ENCODE measurements around the gene COL11A1. TPM values are rescaled to one million over a fixed set of nuclear protein-coding genes. Genes with fewer than 3 reads are reported as not detected.

Gene COL11A1
- polyA plus RNA-seq, 1 of the 3 experiments (the other 2 are of a cell fraction), result 0.13 TPM

- H3K9me3 ChIP-seq, result no peaks in the 10 kb centered on the region
- no peaks in the 10 kb centered on the region for H3K27me3 ChIP-seq (ENCODE audit: insufficient read depth)
- no peaks in the 10 kb centered on the region for H3K36me3 ChIP-seq (replicated peaks in 1 of 2; ENCODE audit: control insufficient read depth in 1 of 2, insufficient read depth in 2 of 2, low read length in 1 of 2)
- no peak overlapping the region for H2AFZ ChIP-seq (ENCODE audit: low read depth)
- H3K79me2 ChIP-seq (ENCODE audit: insufficient read depth), result no peaks in the 10 kb centered on the region
- H3F3A ChIP-seq (replicated peaks; ENCODE audit: insufficient read depth), result peaks cover 16% of the 10 kb centered on the region
- no peaks in the 10 kb centered on the region for H3K9me2 ChIP-seq
- 0 out of 4 replicates have a peak overlapping the region, but pooled peaks of 1 of the 2 experiments have one; percentile 75 for H3K27ac ChIP-seq (ENCODE audit: low read depth in 2 of 2, low read length in 1 of 2)
- no peaks in the 10 kb centered on the region for H4K20me1 ChIP-seq (ENCODE audit: insufficient read depth)
- no peak overlapping the region for H3K9ac ChIP-seq
- H3K4me2 ChIP-seq, result no peak overlapping the region
- 76% methylated on average over 5 of the region's 5 CpGs for WGBS (ENCODE audit: low lambda C conversion rate)
- H3K4me1 ChIP-seq (ENCODE audit: control insufficient read depth in 1 of 2, insufficient read depth in 2 of 2, low read depth in 1 of 2, low read length in 1 of 2), result peaks cover 0 to 17% of the 10 kb centered on the region in 2 experiments; a peak in 3 of 4 replicates
- no peak overlapping the region for H3K4me3 ChIP-seq (ENCODE audit: low read depth in 2 of 2, low read length in 1 of 2)
- POLR2A ChIA-PET, result no interaction called here
- DNase-seq, result no peak
- CTCF ChIA-PET, result interaction anchor here (1.0 kb wide), 1 partner anchor 9 kb away, joined by 4 read pairs; no protein-coding TSS in a partner anchor
- TF ChIP-seq CHD2 (IDR thresholded peaks at IDR 0.05; ENCODE audit: low read length, partially characterized antibody) (no peak), TCF12 (IDR thresholded peaks at IDR 0.05) (peak; percentile 15; the same call in 1 of the 2 replicates), PBX3 (IDR thresholded peaks at IDR 0.05) (peak; percentile 73)
These were observed 212.0 kb downstream of the COL11A1 start for GRCh38 chr1:102896286-102896685.

- no peaks in the 10 kb centered on the region for H3K27me3 ChIP-seq (ENCODE audit: insufficient read depth)
- H3K4me3 ChIP-seq (ENCODE audit: low read depth in 2 of 2, low read length in 1 of 2), result peak overlapping the region in 1 of 2 experiments; percentile 4; a peak in 1 of 4 replicates
- no peaks in the 10 kb centered on the region for H3K9me3 ChIP-seq
- ChIA-PET POLR2A (no interaction called here), CTCF (no interaction called here)
- H2AFZ ChIP-seq (ENCODE audit: low read depth), result no peak overlapping the region
- H3K9me2 ChIP-seq, result no peaks in the 10 kb centered on the region
- peaks cover 13% of the 10 kb centered on the region for H3F3A ChIP-seq (replicated peaks; ENCODE audit: insufficient read depth)
- H3K36me3 ChIP-seq (replicated peaks in 1 of 2; ENCODE audit: control insufficient read depth in 1 of 2, insufficient read depth in 2 of 2, low read length in 1 of 2), result no peaks in the 10 kb centered on the region
- peak overlapping the region; percentile 32; the same call in 1 of the 2 replicates for H3K9ac ChIP-seq
- no peaks in the 10 kb centered on the region for H3K79me2 ChIP-seq (ENCODE audit: insufficient read depth)
- H3K27ac ChIP-seq (ENCODE audit: low read depth in 2 of 2, low read length in 1 of 2), result peak overlapping the region in 1 of 2 experiments; percentile 77; a peak in 3 of 4 replicates
- DNase-seq, result no peak
- no peaks in the 10 kb centered on the region for H4K20me1 ChIP-seq (ENCODE audit: insufficient read depth)
- 36% methylated on average over 4 of the region's 4 CpGs for WGBS (ENCODE audit: low lambda C conversion rate)
- peak overlapping the region; percentile 46 for H3K4me2 ChIP-seq
- peaks cover 0 to 17% of the 10 kb centered on the region in 2 experiments; a peak in 3 of 4 replicates for H3K4me1 ChIP-seq (ENCODE audit: control insufficient read depth in 1 of 2, insufficient read depth in 2 of 2, low read depth in 1 of 2, low read length in 1 of 2)
- no peak for TF ChIP-seq MXI1 (IDR thresholded peaks at IDR 0.05; ENCODE audit: low read depth, low read length)
- no peak for TF ChIP-seq USF1 (IDR thresholded peaks at IDR 0.05; ENCODE audit: borderline replicate concordance, low read depth)
- TF ChIP-seq YY1 (IDR thresholded peaks at IDR 0.05; ENCODE audit: low read depth), result no peak
- no peak for TF ChIP-seq TAF1 (IDR thresholded peaks at IDR 0.05; ENCODE audit: borderline replicate concordance, low read depth, low read length)
- TF ChIP-seq REST (IDR thresholded peaks at IDR 0.05; ENCODE audit: low read depth, low read length), result no peak
- TF ChIP-seq TEAD4 (IDR thresholded peaks at IDR 0.05; ENCODE audit: borderline replicate concordance, insufficient read depth), result peak; percentile 60; the same call in 1 of the 2 replicates
- TF ChIP-seq CTCF (IDR thresholded peaks at IDR 0.05), result no peak
- TF ChIP-seq FOXM1 (IDR thresholded peaks at IDR 0.05; ENCODE audit: low read depth), result no peak
- TF ChIP-seq RCOR1 (IDR thresholded peaks at IDR 0.05; ENCODE audit: low read length), result no peak
- TF ChIP-seq MAX (IDR thresholded peaks at IDR 0.05; ENCODE audit: low read depth), result no peak
- peak; percentile 87 for TF ChIP-seq NFIC (IDR thresholded peaks at IDR 0.05; ENCODE audit: borderline replicate concordance)
- TF ChIP-seq POLR2AphosphoS5 (IDR thresholded peaks at IDR 0.05; ENCODE audit: low read depth, low read length), result peak; percentile 23; the same call in 1 of the 2 replicates
- TF ChIP-seq EP300 (IDR thresholded peaks at IDR 0.05; ENCODE audit: borderline replicate concordance in 1 of 2, low read depth in 1 of 2, low read length in 1 of 2), result peak; percentile 34 to 79; a peak in 3 of 4 replicates
- TF ChIP-seq SMC3 (IDR thresholded peaks at IDR 0.05; ENCODE audit: low read depth, low read length), result no peak
- TF ChIP-seq FOXJ3 (CRISPR knock-in tag; IDR thresholded peaks at IDR 0.05), result no peak
- no peak for TF ChIP-seq RXRA (IDR thresholded peaks at IDR 0.05; ENCODE audit: borderline replicate concordance, low read depth)
- peak; percentile 68 for TF ChIP-seq TCF12 (IDR thresholded peaks at IDR 0.05)
These were observed 216.3 kb downstream of the COL11A1 start for GRCh38 chr1:102891868-102892625.
